NB4 (cell line): Measurements from ENCODE around the gene ARIH1.

Experiments
- DNase-seq: peaks from one replicate; pipeline ENCODE4 v3.0.0; 2010; ENCODE audit warnings: low read depth
- H3K4me3 ChIP-seq: one replicate; pipeline ENCODE4 v1.5.1; 2011; ENCODE audit warnings: mild to moderate bottlenecking, low read depth, low read length, moderate library complexity
- CTCF ChIP-seq: IDR thresholded peaks from one replicate; pipeline ENCODE4 v1.5.1; 2012; ENCODE audit warnings: low read depth, low read length
- MYC ChIP-seq: IDR thresholded peaks from 2 replicates; pipeline ENCODE4 v1.6.1; 2011; ENCODE audit warnings: low read depth, low read length
- POLR2A ChIP-seq: IDR thresholded peaks from 2 replicates; pipeline ENCODE4 v1.6.1; 2011; ENCODE audit warnings: mild to moderate bottlenecking; ENCODE audit not compliant: insufficient read length; ENCODE audit errors: extremely low read depth
- TF ChIP-seq, protein P1 (sequence below): IDR thresholded peaks from 2 replicates; pipeline ENCODE4 v1.6.1; 2011; ENCODE audit warnings: low read depth, low read length

ARIH1 gene

DNA sequence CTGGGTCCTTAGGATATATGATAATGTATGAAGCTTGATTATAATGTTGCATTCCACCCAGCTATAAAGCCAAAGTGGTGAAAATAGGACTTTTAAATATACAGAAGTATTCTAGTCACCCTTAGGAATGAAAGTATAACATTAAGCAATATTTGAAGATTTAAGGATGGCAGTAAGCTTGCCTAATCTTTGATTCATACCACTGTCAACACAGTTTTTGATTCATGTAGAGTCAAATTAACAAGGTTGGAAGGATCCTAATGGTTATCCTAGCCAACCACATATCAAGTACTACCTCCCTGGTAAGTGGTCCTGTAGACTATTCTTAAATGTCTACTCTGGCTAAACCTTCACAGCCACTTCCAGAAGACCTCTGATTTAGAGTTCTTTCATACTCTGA, 18.6 kb downstream of the ARIH1 start:
- no peak overlapping the region for H3K4me3 ChIP-seq
- no peak for DNase-seq
- no peak for TF ChIP-seq POLR2A
- no peak for TF ChIP-seq MYC
- TF ChIP-seq, protein P1, sequence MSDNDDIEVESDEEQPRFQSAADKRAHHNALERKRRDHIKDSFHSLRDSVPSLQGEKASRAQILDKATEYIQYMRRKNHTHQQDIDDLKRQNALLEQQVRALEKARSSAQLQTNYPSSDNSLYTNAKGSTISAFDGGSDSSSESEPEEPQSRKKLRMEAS = no peak
- TF ChIP-seq CTCF = no peak

DNA sequence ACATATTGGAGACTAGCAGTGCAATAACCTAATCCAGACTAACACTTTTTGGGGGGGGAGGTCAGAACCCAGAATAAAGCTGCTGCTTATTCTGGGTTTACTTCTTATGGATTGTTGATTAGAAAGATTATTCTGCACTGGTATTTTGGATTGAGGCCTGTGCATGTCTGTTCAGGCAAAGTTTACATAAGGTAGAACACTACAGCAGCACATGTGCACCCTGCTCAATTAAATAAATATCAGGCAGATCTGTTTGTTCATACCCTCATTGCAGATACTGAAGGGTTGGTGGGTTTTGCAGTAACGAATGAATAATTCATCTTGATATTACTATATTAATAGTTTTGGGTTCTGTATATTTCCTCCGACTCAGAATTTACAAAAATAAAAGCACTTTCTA, 19.1 kb downstream of the ARIH1 start:
- TF ChIP-seq, protein P1 = no peak
- TF ChIP-seq MYC (no peak), CTCF (no peak), POLR2A (no peak)
- no peak overlapping the region for H3K4me3 ChIP-seq
- DNase-seq = no peak

GRCh38 chr15:72495007-72495406, 20.9 kb downstream of the ARIH1 start:
- no peak overlapping the region for H3K4me3 ChIP-seq
- TF ChIP-seq POLR2A (no peak), CTCF (no peak), MYC (no peak)
- TF ChIP-seq, protein P1 = no peak
- no peak for DNase-seq

- DNase-seq = no peak
- TF ChIP-seq CTCF = no peak
- TF ChIP-seq, protein P1 = no peak
- TF ChIP-seq POLR2A = no peak
- no peak for TF ChIP-seq MYC
- no peak overlapping the region for H3K4me3 ChIP-seq
Observed at GRCh38 chr15:72496783-72497182, 22.7 kb downstream of the ARIH1 start.

- TF ChIP-seq, protein P1 = no peak
- TF ChIP-seq CTCF (no peak), POLR2A (no peak), MYC (no peak)
- DNase-seq = no peak
- H3K4me3 ChIP-seq = no peak overlapping the region
Observed at GRCh38 chr15:72497402-72497801, 23.3 kb downstream of the ARIH1 start.

DNA sequence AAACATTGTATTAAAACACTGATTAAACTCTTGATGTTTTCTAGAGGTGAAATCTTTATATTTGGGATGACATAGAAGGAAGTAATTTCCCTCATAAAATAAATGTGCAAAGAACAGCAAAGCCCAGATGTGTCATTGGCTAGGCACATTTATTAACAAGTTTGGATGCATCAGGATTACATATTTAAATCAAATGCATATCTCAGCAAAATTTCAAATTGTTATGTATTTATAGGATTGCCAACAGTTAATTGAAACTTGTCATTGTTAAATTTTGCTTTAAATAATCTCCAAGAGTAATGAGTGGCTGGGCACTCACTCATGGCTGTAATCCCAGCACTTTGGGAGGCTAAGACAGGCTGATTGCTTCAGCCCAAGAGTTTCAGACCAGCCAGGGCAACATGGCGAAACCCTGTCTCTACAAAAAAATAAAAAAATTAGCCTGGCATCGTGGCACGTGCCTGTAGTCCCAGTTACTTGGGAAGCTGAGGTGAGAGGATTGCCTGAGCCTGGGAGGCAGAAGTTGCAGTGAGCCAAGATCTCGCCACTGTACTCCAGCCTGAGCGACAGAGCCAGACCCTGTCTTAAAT, 28.2 kb downstream of the ARIH1 start:
- DNase-seq = no peak
- TF ChIP-seq MYC (no peak), CTCF (no peak), POLR2A (no peak)
- TF ChIP-seq, protein P1 = no peak
- H3K4me3 ChIP-seq = no peak overlapping the region
